GM11168 (cell line): Measurements from ENCODE around the gene TRAF4.

Experiments
- in situ Hi-C: fragments of 300-500 bp; cut with MboI; formaldehyde crosslinking; loops from one replicate; pipeline ENCODE4 v1.12.0; 2022; ENCODE audit warnings: low sequenced_read_pairs; ENCODE audit not compliant: unreplicated experiment

The TRAF4 gene

DNA sequence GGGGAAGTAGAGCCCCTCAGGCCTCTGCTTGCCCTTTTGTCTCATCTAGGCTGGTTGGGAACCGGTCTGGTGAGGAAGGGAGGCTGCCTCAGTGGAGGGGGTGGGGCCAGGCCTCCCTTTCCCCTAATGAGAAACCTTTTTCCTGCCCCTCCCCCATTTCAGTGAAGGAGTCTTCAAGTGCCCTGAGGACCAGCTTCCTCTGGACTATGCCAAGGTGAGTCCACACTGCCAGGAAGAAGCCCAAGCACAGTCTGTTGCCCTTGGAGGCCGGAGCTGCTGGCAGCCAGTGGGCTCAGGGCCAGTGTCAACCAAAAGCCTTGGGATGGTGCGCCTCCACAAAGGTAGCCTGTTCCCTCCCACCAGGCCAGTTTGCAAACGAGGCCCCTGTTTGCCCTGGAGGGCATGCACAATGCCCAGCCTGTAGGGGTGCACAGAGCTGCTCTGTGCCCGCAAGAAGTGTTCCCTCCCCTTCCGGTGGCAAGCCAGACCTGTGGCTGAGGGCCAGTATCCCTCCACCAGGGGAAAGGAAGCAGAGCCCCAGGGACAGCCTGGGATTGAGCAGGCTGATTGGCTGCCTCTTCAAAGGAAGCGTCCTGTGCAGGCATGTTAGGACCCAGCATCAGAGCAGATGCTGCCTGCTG is 3.4 kb downstream of the TRAF4 start:
- in situ Hi-C loops: no loop called here

DNA sequence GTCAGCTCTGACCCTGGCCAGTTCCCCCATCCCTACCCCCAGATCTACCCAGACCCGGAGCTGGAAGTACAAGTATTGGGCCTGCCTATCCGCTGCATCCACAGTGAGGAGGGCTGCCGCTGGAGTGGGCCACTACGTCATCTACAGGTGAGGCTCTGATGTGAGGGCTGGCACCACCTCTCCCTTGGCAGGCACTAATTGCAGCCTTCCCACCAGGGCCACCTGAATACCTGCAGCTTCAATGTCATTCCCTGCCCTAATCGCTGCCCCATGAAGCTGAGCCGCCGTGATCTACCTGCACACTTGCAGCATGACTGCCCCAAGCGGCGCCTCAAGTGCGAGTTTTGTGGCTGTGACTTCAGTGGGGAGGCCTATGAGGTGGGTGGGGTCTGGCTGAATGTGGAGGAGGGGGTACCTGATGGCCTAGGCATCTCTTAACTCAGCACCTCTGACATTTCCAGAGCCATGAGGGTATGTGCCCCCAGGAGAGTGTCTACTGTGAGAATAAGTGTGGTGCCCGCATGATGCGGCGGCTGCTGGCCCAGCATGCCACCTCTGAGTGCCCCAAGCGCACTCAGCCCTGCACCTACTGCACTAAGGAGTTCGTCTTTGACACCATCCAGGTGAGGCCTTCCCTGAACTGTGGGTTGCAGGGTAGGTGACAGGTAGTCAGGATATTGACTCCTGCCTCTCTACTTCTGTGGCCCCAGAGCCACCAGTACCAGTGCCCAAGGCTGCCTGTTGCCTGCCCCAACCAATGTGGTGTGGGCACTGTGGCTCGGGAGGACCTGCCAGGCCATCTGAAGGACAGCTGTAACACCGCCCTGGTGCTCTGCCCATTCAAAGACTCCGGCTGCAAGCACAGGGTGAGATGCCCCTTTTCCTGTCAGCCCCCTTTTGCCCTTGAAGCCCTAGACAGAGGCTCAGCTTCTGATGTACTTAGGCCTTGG is 4.3 kb downstream of the TRAF4 start:
- in situ Hi-C loops: no loop called here

DNA sequence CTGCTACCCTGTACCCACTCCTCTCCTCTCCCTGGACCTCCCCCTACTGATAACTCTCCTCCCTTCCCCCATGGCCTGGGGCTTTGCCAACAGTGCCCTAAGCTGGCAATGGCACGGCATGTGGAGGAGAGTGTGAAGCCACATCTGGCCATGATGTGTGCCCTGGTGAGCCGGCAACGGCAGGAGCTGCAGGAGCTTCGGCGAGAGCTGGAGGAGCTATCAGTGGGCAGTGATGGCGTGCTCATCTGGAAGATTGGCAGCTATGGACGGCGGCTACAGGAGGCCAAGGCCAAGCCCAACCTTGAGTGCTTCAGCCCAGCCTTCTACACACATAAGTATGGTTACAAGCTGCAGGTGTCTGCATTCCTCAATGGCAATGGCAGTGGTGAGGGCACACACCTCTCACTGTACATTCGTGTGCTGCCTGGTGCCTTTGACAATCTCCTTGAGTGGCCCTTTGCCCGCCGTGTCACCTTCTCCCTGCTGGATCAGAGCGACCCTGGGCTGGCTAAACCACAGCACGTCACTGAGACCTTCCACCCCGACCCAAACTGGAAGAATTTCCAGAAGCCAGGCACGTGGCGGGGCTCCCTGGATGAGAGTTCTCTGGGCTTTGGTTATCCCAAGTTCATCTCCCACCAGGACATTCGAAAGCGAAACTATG is 5.2 kb downstream of the TRAF4 start:
- in situ Hi-C loops: no loop called here

DNA sequence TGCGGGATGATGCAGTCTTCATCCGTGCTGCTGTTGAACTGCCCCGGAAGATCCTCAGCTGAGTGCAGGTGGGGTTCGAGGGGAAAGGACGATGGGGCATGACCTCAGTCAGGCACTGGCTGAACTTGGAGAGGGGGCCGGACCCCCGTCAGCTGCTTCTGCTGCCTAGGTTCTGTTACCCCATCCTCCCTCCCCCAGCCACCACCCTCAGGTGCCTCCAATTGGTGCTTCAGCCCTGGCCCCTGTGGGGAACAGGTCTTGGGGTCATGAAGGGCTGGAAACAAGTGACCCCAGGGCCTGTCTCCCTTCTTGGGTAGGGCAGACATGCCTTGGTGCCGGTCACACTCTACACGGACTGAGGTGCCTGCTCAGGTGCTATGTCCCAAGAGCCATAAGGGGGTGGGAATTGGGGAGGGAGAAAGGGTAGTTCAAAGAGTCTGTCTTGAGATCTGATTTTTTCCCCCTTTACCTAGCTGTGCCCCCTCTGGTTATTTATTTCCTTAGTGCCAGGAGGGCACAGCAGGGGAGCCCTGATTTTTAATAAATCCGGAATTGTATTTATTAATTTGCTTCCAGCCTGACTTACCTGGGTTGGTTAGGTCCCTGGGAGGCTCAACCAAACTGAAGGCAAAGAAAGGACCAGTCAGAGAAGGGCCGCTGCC is 5.8 kb downstream of the TRAF4 start:
- in situ Hi-C loops: no loop called here

DNA sequence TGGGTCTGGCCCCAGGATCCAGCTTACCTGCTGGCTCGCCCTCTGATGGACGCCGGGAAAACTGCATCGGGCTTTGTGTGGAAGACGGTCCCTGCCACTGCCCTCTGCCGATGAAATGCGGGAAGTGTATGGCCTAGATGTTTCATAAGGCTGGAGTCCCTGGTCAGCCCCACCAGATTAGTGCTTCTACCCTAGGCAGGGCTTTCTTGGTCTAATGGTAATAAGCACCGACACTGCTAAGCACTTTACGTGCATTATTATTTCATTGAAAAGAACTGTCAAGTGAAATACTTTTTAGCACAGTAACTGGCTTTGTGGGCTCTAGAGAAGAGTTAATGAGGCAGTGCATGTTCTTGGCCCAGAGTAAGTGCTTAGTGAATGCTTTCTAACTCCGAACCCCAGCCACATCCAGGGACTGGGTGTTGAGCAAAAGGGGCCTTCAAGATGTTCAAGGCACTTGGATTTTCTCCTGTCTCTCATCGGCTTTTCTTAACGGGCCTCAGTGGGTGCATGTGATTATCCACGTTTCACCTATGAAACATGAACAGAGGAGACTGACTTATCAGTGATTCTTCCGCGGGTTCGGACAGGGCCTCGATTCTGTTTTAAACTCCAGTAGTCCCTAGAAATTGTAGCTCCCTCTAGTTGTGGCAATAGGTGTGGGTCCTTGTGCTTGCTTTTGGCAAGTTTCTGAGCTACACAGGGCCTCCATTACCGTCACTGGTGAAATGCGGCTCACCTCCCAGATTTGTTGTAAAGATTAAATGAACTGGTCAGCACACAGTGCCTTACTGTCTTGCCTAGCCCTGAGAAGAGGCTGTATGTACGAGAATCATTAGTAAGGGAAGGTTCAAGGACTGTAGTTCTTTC is 6.6 kb downstream of the TRAF4 start:
- in situ Hi-C loops: no loop called here

DNA sequence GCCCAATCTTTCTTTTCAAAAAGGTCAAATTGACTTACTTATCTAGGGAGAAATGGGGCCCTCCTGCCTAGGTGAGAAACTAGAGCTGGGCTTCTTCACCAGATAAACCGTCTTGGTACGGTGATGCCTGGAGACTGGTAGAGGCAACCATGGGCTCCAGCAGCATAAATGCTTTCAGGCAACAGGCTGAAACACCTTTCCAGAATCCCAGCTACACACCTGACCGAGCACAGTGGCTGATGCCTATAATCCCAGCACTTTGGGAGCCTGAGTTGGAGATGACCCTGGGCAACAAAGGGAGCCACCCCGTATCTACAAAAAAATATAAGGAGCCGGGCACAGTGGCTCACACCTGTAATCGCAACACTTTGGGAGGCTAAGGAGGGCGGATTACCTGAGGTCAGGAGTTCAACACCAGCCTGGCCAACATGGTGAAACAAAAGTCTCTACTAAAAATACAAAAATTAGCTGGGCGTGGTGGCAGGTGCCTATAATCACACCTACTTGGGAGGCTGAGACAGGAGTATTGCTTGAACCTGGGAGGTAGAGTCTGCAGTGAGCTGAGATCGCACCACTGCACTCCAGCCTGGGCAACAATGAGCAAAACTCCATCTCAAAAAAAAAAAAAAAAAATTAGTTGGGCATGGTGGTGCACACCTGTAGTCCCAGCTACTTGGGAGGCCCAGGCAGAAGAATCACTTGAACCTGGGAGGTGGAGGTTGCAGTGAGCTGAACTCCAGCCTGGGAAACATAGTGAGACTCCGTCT is 8.0 kb downstream of the TRAF4 start:
- in situ Hi-C loops: no loop called here

DNA sequence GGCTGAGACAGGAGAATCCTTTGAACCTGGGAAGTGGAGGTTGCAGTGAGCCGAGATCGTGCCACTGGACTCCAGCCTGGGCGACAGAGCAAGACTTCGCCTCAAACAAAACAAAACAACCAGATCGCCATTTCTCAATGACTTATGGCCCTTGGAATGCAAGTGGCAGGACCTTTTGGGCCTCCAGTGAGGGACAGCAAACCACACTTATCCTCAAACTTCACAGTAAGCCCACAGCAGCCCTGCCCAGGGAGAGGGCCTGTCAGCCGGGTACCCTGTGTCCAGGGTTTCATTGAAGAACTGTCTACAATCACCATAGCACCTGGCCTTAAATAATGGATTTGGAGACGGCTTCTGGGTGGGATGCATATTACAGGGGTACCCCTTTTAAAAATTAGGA is 11.7 kb downstream of the TRAF4 start:
- in situ Hi-C loops: no loop called here

DNA sequence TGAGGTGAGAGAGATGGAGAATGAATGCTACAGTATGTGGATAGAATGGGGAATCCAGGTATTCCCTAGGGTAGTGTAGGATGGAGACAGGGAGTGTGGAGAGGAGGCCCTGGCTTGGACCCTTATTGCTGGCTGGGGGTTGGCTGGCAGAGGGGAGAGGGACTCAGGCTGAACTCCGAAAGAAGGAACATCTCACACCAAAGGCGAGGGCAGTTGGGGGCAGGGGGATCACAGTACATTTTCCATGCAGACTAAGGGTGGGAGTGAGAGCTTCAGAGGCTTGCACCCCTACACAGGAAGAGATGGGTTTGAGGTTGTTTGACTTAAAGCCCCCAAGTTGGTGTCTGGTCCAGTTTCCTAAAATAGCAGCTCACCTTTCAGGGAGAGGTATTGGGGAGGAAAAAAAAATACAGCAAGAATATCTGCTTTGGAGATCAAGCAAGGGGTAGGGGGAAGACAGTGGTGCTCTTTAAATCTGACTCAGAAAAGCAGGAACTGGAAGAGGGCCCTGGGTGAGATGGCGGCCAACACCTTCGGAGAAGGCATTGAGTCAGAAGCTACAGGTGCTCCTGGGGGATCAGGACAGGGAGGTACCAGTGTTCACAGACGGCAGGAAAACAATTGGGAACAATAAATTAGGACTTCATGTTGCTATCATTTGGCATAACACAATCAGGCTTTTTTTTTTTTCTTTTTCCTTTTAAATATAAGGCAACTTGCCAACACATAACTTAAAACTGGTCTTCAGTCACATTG is 12.4 kb downstream of the TRAF4 start:
- in situ Hi-C loops: no loop called here

DNA sequence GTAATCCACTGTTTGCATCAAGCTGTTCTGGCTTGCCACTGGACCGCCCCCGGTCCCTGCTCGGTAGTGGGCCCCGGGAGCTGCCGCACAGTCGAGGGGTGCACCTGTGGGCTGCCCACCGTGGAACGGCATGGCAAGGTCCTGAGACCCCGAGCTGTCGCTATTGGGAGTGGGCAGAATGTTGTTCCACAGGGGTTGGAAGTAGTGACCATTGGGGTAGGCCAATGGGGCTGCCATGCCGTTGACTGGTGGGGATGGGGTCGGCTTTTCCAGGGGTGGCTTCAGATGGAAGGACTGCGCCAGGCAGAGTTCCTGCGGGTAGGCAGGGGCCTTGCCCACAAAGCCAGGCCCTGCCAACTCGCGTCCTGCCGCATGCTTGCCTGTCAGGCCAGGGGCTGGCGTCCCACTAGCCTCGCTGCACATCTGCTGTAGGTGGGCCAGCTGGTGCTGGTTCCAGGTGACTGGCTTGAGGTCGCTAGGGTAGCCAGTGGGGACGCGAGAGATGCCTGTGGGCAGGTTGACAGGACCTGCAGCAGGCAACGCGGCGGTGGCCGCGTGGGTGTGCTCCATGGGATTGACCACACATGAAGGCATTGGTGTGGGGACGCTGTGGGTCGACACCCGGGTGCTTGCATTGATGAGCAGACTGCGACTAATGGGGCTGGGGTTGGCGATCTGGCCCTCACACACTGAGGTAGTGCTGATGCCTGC is 14.8 kb downstream of the TRAF4 start:
- in situ Hi-C loops: no loop called here

DNA sequence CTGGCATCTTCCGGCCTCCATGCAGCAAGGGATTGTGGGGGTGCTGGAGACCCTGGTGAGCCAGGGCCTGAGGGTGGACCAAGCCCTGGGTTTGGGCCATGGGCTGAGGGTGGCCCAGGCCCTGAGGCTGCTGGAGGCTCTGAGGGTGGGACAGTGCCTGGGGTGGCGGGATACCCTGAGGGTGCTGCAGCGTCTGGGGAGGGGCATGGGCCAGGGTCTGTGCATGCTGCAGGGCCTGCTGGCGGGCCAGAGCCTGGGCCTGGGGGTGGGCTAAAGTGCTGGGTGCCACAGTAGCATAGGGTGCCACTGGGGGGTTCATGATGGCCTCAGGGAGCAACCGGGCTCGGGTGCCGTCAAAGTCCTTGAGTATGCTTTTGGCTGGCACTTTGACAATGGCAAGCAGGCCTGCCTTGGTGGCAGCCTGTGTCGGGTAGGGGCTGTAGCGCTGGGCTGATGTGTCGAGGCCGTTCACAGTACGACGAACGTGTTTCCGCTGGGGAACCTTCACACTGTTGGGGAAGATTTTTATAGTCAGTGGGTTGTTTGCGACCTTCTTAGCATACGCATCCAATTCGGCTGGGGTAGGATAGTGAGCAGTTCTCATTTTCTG is 15.6 kb downstream of the TRAF4 start:
- in situ Hi-C loops: no loop called here

DNA sequence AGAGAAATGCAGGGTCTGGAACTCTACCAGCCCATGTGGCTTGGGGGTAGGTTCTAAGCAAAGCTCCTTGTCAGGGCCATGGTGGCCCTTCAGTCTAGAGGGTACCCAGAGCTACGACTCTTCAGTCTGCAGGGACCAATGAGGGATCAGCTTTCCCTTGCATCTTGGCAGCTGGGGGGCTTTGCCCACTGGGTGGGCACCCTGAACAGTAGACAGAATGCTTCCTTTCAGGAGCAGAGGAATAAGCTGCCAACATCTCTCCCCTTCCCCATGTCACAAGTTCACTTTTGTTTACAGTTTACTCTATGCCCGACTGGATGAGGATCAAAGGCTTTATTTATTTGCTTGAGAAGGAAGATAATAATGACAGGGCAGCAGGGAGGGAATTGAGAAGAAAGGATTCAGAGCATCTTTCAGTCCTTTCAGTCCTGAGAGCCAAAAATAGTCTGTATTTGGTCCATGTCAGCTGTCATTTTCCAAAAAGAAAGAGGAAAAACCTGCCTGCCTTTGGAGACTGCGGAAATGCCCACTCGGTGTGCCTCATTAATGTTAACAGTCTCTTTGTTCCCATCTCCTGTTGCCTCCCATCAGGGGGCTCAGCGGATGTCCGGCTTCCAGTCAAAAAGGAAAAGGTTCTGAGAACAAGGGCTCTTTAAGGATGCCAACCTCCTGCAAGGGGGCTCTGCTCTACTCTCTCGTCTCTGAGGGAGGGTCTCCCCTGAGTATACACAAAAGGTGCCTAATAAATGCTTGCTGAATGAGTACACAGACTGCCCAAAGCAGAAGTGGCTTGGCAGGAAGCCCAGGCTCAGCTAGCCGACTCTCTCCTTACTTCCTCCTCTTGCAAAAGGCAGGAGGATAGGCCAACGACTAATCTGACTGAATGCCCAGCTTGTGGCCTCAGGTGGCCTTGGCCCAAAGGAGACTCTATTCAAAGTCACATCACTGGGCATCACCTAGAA is 17.1 kb downstream of the TRAF4 start:
- in situ Hi-C loops: loop anchor here (10.0 kb wide), 1 partner anchor 134 kb away; the partner anchor contains the start of gene FLOT2

DNA sequence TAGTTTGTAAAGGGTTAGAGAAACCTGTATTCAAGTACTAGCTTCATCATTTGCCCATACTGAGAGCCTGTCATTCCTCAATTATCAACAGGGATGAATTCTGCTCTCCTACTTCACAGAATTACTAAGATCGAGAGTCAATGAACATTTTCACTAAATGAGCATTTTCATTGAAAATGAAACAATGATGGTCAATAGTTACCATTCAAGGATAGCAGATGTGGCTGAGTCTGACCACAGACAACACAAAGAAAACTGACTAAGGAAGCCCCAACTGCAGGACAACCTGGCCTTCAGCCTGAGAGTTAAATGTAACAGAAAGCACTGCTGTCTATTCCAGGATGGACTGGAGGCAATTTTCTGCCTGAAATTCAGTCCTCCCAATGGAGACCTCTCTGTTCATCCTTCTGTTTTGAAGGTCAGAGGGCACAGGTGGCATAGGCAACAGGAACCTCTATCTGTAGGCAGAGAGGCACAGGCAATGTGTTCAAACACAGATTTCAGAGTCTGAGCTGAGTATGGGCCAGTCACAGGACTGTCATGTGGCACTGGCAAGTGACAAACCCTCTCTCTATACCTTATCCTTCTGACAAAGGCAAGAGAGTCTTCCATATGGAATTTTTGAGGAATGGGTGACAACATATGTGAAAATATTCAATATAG is 19.5 kb downstream of the TRAF4 start:
- in situ Hi-C loops: loop anchor here (10.0 kb wide), 1 partner anchor 132 kb away; the partner anchor contains the start of gene FLOT2

DNA sequence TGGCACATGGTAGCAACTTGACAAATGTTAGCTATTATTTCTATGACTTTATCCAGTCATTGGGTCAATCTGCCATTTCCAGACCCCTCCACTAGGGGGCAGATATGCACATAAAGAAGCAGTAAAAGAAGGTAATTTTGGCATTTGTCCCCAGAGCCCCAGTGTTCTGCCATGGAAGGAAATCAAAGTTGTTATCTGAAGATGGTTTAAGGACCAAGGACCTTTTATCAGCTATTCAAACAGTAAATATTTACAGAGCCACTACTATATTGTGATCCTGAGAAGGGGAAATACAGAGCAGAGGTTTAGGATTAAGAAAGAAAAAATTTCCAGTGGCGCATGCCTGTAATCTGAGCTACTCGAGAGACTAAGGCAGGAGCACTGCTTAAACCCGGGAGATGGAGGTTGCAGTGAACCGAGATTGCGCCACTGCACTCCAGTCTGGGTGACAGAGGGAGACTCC is 20.0 kb downstream of the TRAF4 start:
- in situ Hi-C loops: loop anchor here (10.0 kb wide), 1 partner anchor 131 kb away; the partner anchor contains the start of gene FLOT2

DNA sequence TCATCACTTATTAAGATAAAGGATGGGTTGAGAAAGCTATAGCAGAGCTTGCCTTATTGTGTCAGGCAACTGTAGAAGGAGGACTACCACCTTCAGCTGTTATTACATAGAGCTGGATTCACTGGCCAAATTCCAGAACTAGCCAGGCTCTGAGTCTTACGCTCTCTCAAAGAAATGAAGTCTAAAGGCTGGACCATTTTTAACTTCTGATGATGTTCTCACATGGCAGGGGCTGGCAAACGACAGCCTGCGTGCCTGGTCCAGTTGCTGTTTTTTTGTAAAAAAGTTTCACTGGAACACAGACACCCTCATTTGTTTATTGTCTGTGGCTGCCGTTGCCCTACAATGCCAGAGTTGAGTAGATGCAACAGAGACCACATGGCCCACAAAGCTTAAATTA is 21.2 kb downstream of the TRAF4 start:
- in situ Hi-C loops: loop anchor here (10.0 kb wide), 1 partner anchor 130 kb away; the partner anchor contains the start of gene FLOT2

DNA sequence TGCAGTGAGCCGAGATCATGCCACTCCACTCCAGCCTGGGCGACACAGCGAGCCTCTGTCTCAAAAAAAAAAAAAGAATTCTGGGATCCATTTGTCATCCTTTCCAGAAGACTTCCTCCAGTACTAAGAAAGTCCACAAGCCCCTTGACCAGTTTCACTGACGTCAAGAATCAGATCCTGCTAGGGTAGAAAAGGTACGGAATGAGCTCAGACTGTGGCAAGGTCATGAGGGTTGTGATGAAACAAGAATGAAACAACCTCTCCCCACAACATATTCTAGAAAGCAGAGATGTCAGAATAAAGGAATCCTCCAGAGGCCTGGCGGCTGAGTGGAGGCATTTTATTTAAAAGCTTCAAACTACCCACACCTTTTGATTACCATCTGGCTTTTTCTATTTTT is 29.9 kb downstream of the TRAF4 start:
- in situ Hi-C loops: no loop called here
